ENCODE results near the gene FLNA. TPM values are rescaled to one million over a fixed set of nuclear protein-coding genes. Genes with fewer than 3 reads are reported as not detected.

The FLNA gene
- total RNA-seq, 3 donors from 2014 or later, result 164 to 4,590 (median 513) TPM

DNA sequence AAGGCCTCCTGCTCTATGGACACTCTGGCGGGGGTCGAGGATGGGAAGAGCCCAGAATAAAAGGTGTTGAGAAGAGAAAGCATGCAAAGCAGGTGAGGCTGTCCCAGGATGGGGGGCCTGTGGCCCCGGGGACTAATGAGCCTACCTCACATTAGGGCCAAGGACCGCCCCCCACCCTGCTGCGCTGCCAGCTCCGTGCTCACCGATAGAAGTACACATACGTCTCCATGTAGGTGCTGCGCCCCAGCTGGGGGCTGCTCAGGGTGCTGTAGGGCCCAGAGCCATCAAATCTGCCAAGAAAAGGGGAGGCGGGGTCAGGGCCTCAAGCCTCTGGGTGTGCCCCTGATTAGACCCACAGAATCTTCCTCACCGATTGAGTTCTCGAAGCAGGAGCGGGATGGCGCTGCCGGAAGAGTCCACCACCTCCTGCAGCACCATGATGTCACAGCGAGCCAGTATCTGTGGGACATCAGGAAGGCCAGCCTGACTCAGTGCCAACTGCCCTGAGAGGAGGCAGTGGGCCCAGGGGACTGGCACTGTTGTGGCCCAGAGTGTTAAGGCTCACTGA, 30.3 kb upstream of the FLNA start:
- Histone ChIP-seq H3K36me3 (ENCODE audit: low read depth) (no peaks in the 10 kb centered on the region), H3K9me3 (no peaks in the 10 kb centered on the region), H3K4me1 (ENCODE audit: low read depth) (peaks cover 9% of the 10 kb centered on the region), H3K4me3 (no peak overlapping the region)
- intact Hi-C loops (cut with DNase I, micrococcal nuclease), result no loop called here
- ATAC-seq (no peak), DNase-seq (no peak)
- TF ChIP-seq, protein P1, sequence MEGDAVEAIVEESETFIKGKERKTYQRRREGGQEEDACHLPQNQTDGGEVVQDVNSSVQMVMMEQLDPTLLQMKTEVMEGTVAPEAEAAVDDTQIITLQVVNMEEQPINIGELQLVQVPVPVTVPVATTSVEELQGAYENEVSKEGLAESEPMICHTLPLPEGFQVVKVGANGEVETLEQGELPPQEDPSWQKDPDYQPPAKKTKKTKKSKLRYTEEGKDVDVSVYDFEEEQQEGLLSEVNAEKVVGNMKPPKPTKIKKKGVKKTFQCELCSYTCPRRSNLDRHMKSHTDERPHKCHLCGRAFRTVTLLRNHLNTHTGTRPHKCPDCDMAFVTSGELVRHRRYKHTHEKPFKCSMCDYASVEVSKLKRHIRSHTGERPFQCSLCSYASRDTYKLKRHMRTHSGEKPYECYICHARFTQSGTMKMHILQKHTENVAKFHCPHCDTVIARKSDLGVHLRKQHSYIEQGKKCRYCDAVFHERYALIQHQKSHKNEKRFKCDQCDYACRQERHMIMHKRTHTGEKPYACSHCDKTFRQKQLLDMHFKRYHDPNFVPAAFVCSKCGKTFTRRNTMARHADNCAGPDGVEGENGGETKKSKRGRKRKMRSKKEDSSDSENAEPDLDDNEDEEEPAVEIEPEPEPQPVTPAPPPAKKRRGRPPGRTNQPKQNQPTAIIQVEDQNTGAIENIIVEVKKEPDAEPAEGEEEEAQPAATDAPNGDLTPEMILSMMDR (IDR thresholded peaks at IDR 0.05), result no peak

DNA sequence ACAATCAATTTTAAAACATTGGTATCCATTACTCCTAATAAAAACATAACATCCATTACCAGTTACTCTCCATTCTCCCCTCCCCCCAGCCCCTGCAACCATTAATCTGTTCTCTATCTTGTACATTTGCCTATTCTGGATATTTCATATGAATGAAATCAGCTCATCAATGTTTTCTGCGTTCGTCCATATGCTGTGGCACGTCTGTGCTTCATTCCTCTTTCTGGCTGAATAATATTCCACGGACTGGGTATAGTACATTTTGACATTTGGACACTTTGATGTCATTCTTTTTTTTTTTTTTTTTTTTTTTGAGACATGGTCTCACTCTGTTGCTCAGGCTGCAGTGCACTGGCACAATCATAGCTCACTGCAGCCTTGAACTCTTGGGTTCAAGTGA, 29.4 kb upstream of the FLNA start:
- H3K36me3 ChIP-seq (ENCODE audit: low read depth), result no peaks in the 10 kb centered on the region
- no peaks in the 10 kb centered on the region for H3K9me3 ChIP-seq
- TF ChIP-seq, protein P1 (IDR thresholded peaks at IDR 0.05), result no peak
- ATAC-seq (no peak), DNase-seq (no peak)
- intact Hi-C loops (cut with DNase I, micrococcal nuclease), result no loop called here
- no peak overlapping the region for H3K4me3 ChIP-seq
- peaks cover 9% of the 10 kb centered on the region for H3K4me1 ChIP-seq (ENCODE audit: low read depth)

GRCh38 chrX:154403192-154403591, 28.8 kb upstream of the FLNA start:
- ATAC-seq (no peak), DNase-seq (no peak)
- intact Hi-C loops (cut with DNase I, micrococcal nuclease), result no loop called here
- H3K9me3 ChIP-seq, result no peaks in the 10 kb centered on the region
- peaks cover 5% of the 10 kb centered on the region for H3K4me1 ChIP-seq (ENCODE audit: low read depth)
- H3K4me3 ChIP-seq, result no peak overlapping the region
- no peaks in the 10 kb centered on the region for H3K36me3 ChIP-seq (ENCODE audit: low read depth)
- TF ChIP-seq, protein P1 (IDR thresholded peaks at IDR 0.05), result no peak

DNA sequence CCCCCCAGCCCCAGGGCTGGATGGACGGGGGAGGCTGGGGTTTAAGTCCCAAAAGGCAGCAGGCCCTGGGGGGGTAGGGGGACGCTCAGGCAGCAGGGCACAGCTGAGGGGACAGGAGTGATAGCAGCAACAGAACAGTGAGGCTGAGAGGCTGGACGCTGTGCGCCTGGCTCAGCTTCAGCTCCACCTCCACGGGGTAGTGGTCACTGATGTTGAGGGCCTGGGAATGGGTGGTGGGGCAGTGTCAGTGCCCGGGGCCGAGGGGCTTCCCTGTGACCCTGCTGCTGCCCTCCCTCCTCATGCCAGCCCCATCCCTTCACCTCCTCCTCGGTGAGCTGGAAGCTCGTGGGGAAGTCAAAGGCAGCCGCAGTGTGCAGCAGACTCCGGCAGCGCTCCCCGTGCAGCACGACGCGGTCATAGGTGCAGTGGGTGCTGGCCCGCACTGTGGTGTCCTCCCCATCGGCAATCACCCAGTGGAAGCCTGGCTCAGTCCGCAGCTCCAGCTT, 28.2 kb upstream of the FLNA start:
- peaks cover 4% of the 10 kb centered on the region for H3K4me1 ChIP-seq (ENCODE audit: low read depth)
- no peaks in the 10 kb centered on the region for H3K9me3 ChIP-seq
- ATAC-seq (no peak), DNase-seq (no peak)
- no peak overlapping the region for H3K4me3 ChIP-seq
- TF ChIP-seq, protein P1 (IDR thresholded peaks at IDR 0.05), result no peak
- no peaks in the 10 kb centered on the region for H3K36me3 ChIP-seq (ENCODE audit: low read depth)
- intact Hi-C loops (cut with DNase I, micrococcal nuclease), result no loop called here

DNA sequence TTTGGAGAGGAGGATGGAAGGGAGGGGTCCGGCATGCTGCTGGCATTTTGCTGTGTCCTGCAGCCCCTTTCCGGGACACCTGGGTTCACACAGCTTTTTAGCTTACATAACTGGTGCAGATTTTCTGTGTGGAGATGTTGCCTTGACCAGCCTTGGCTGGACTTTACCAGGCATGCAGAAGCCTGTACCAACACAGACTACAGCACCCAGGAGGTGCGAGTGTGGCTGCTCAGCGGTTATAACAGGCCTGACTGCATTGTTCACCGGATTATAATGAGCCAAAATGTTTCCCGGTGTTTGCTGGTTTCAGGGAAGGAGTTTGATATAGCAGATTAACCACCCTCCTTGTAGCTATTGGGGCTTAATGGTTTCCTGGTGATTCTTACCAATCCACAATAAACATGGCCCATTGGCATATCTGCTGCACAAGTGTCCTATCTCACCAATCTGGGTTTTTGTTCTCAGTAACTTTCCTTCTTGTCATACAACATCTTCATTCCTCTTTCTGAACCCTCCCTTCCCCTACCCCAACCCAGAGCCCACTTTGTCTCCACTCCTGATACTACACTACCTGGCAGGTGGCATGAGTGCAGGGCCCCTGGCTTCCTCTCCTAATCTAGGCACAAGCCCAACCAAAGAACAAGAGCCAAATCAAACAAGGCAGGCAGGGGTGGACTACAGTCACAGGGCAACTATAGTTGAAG, 27.6 kb upstream of the FLNA start:
- Histone ChIP-seq H3K4me1 (ENCODE audit: low read depth) (peaks cover 4% of the 10 kb centered on the region), H3K4me3 (no peak overlapping the region), H3K9me3 (no peaks in the 10 kb centered on the region), H3K36me3 (ENCODE audit: low read depth) (no peaks in the 10 kb centered on the region)
- intact Hi-C loops (cut with DNase I, micrococcal nuclease), result no loop called here
- ATAC-seq, result no peak
- TF ChIP-seq, protein P1 (IDR thresholded peaks at IDR 0.05), result no peak
- DNase-seq, result no peak
